Renal pelvis (tissue), 4 donors: ENCODE results near the gene ST6GALNAC3. TPM values are rescaled to one million over a fixed set of nuclear protein-coding genes. Genes with fewer than 3 reads are reported as not detected.
A peak's percentile ranks its signal among the peaks of the same experiment; 100 is the strongest.

Experiments used
- DNase-seq: peaks from one replicate; pipeline ENCODE4 v3.0.0-alpha.2; 2013
- polyA plus RNA-seq, 3 donors: library from polyadenylated mRNA; unstranded; fragments of 120-200 nt; gene quantifications; one replicate each; pipeline ENCODE4 v1.2.1, GENCODE V29; 2013; ENCODE audit not compliant: insufficient read length in 3 of 3

ST6GALNAC3 gene
- polyA plus RNA-seq, 3 donors: 81.7 to 82.8 (median 81.9) TPM

DNA sequence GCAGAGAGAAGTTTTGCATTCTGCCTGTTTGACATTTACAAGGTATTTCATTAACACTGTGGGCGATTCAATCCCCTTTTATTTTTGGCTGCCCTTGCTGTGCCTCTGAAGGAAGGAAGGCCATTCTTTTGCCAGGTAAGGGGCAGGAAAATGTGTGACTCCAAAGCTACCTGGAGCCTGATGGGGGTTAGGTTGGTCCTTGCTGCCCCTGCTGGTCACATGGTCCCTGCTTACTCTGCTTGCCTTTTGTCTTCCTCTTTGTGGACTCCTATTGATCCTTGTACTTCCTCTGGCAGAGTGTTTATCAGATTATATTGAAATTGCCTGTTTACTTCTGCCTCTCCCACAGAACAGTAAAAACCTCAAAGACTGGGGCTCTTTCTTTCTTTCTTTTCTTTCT lies 65.7 kb downstream of the ST6GALNAC3 start:
- no peak for DNase-seq

DNA sequence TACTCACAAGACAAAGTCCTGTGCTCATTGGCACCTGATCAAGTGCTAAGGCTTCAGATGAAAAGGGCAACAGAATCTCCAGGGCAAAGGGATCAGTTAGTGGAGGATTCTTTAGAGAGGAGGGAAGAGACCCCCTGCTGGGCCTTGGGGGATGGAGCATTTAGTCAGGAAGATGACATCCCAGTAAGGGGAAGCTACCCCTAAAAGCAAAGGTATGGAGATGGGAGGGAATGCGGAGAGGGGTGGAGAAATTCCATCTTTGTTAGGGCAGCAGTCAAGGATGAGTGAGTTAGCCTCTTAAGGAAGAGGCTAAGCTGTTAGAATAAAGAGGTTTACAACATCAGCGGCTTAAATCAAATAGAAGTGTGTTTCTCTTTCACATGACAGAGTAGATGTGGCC lies 67.4 kb downstream of the ST6GALNAC3 start:
- DNase-seq: no peak

DNA sequence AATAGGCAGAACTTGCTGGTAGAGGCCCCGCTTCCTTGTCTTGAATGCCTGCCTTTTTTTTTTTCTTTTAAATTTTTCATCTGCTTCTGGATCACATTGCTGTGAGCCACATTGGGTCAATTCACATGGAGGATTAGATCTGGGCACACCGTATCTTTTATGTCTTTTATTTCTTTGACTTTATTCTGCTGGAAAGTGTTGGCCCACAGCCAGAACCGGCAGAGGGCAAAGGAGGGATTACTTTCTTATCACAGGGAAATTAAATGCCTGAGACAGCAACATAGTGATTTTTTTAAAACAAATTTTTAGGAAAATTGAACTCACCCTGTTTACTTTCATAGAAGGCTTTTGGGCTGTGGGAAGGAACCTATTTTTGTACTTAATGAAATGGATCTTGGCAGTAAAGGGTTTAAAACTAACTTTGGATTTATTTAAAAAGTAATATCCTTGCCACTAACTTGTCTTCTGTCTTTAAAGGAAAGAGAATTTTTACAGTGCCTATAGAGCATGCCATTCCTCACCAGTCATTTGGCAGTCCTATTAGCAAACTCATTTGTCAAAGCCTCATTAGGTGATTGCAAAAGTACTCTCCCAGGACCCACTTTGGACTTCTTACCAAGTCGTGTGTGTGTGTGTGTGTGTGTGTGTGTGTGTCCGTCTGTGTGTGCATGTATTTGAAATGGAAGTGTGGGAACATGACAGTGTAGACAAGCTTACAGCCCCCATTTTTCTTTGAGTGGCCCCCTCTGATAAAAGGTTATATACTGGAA lies 68.4 kb downstream of the ST6GALNAC3 start:
- DNase-seq: no peak

DNA sequence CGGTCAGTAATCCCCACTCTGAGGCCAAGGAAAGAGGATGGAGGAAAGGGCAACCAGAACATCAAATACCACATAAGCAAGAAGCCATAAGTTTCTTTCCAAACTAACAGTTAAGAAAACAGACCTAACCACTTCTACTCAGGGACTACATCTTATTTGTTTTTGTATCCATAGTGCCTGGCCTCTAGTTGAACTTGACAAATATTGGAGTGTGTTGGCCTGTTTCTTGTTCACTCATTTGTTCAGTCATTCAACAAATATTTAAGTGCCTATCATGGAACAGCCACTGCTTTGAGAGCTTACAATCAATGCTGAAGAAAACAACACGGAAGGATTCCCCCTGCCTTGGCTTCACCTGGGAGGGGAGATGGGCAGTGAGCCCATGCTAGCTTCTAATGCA lies 69.7 kb downstream of the ST6GALNAC3 start:
- DNase-seq: no peak

DNA sequence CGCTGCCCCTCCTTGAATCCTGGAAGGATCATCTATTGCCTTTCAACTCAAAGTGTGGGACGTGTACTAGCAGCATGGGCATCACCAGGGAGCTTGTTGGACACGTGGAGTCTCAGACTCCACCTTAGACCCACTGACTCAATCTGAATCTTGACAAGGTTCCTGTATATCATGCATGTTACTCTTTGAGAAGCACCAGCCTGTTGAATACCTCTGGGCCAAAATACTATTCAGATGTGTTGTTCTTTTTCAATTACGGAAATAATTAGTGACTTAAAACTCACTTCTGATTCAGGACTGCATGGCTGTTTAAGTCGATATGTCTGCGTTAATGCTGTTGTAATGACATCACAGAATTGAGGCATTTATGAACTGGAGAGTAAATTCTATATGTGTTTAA lies 70.8 kb downstream of the ST6GALNAC3 start:
- DNase-seq: no peak

DNA sequence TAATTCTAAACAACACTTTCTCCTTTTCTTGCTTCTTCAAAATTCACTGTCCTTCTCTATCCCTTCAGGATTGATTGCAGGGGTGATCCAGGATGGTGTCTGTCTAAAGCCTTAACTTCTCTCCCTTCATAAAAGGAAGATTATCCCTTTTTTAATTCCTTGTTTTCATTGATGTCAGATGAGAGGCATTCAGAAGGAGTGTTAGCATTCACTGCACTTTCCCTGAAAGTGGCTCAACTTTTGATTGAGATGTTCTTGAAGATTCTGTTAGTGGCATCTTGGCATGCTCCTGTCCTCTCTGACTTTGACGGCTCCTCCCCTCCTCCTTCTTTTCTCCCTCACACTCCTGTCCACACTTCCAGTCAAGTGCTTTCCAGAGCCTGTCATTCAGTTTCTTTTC lies 71.6 kb downstream of the ST6GALNAC3 start:
- no peak for DNase-seq

DNA sequence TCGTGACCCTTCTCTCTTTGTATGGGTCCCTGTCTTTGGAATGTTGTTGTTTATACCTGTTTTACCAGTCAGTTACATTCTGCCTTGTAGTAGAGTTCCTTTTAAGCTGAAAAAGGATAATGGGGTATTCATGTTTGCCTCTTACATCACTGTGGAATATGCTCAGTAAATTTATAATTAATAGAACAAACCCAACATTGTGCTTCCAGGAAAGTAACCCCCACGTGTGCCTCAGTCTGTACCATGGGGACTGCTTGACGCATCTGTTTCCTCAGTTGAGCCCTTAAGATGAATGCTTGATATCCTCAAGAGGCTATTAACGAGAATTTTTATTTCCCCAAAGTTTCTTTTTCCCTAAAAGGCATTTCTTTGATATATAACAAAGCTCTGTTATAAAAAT lies 73.4 kb downstream of the ST6GALNAC3 start:
- DNase-seq: no peak

DNA sequence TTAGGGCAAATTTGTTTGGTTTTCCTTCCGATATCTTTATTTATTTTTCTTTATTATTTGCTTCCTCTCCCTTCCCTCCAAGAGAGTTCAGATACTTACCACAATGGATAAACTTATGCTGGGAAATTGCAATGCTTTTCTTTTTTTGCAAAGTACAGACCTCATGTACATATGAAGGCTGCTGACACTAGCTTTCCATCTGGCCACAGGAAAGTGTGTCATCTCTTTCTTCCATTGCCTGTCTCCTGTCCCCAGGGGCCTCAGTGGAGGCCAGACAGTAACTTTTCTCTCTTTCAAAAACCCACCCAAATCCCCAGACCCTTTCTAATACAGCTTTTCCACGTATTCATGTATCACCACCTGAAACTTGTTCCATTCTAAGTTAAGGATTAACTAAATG lies 73.9 kb downstream of the ST6GALNAC3 start:
- DNase-seq: no peak

DNA sequence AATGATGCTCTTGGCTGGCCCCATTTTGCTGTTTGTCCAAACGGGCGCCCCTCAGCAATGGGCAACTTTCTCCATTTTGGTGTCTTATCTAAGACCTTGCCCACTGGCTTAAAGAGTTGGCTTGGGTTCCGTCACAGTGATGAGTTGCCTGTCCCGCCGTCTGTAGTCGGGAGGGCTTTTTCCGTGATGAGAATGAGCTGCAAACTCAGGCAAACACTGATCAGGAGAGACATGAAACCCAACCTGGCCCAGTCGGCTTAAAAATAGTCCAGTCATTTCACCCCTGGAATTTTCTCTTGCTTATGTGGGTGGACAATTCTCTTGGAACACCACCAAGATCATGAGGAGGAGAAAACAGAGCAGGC lies 79.3 kb downstream of the ST6GALNAC3 start:
- no peak for DNase-seq

DNA sequence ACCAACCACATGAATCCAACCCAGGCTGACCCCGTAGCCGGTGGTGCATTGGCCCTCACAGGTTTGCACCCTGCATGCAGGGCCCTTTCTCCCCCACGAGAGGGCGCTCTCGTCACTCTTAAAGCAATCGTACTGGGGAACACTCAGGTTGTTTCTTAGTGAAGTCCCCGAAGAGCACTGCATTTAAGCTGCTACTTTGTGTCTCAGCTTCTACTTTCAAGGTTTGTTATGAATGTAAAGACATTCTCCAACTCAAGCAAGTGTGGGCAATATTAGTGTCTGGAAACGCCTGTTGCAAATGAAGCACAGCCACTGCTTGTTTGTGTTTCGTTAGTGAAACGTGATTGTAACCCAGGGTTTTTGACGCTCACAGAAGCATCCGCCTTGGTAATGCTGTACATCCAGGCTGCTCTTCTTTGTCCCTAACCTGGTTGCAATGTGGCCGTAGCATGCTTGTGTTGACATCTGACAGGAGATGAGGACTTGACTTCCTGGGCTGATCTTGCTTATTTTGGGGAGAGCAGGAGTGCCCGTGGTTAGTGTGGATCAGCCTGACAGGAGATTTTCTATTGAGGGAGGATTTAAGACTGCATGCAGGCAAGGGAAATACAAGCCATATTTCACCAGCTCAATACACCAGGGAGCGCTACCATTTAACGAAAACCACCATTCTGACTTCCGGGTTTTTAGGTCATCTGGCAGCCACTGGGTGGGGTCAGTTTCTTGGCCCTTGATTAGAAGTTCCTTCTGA lies 79.8 kb downstream of the ST6GALNAC3 start:
- DNase-seq: peak; percentile 76

DNA sequence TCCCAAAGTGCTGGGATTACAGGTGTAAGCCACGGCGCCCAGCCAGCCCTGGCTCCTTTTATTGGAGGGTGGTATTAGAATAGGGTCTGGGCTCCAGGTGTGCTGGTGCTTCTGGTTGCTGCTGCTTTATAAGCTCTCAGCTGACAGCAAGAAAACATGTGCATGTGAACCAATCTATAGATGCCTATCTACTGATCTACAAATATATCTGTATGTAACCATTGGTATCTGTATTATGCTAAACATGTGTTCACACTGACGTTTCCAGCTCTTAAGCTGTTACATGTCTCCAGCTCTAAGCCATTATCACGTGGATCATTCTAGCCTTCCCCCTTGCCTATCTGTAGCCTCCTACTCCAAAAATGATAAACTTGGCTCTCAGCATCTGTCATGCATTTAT lies 82.4 kb downstream of the ST6GALNAC3 start:
- no peak for DNase-seq

DNA sequence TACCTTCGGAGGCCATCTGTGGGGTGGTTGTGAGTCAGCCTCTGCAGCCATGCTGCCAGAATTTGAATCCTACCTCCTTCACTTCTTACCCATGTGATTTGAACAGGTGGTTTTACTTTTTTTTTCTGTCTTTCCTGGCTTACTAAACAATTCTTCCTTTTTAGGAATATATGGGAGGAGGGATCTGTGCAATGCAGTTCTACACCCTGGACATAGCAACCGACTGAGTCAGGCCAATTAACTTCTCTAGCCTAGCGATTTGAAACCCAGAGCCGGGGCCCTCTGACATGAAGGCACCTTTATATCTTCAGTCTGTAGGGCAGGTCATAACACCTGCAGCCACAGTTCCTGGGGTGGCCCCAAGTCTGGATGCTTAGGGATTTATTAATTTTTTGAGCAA lies 83.6 kb downstream of the ST6GALNAC3 start:
- DNase-seq: no peak

DNA sequence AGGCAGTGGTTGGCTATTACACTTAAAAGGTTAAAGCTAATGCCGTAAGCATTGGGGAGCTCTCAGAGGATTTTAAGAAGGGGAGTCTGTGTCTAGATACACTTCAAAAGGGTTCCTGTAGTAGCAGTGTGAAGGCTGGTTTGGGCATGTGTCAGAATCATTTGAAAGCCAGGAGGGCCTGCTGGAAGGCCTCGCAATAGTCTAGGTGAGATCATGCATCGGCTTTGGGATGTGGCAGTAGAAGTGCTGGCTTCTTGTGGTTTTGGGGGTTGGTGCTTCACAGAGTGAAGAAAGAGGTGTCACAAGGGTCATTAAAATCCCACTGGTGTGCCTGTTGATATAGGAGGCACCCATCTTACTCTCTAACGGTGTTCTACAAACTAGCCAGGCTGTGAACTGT lies 85.7 kb downstream of the ST6GALNAC3 start:
- no peak for DNase-seq

DNA sequence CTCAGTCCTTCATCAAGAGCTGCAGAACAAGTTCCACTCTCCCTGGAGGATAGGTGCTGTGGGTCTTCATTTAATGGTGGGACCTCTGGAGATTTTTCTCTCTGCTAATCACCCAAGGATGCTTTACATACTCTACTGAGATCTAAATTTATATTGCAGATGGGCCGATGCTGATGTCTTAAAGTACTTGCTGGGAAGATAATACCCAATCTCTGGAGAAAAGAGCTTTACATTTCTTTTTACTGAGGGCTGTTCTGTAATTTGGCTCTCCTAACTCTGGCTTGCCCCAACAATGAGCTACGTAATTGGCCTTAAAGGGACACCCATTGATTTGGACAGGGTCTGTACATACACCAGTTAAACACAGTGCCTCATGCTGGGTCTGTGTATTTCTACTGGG lies 86.9 kb downstream of the ST6GALNAC3 start:
- DNase-seq: no peak

DNA sequence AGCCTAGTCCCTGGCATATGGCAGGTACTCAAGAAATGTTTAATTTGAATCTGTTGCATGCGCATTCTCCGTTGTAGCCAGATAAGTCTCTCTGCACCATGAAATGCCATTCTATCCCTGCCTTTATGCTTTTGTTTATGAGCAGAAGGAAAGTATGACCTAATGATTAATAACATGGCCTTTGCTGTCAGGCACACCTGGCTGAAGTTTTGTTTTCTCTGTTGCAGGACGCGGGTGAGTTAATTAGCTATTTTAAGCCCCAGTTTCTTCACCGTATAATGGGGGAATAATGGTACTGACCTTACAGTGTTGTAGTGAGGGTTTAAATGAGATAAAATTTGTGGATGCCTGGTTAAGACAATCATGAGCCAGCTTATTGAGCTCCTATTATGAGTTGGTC lies 87.7 kb downstream of the ST6GALNAC3 start:
- no peak for DNase-seq

DNA sequence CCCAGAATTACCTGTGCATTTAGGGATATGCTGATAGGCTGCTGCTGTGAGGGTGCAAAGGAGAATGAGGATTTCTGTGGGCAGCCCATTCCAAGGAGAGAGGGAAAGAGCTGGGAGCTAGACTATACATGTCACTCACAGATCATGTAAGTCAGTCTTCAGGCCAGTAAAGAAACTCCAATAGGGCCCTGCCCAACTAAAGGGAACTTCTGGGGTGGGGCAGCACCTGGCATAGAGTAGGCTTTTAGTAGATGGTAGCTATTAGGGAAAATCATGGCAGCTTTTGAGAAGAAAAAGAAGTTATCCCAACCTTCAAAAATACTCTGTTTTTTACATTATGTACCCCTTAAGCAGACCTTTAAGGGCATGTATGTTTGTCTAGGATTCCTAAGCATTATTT lies 89.6 kb downstream of the ST6GALNAC3 start:
- no peak for DNase-seq

DNA sequence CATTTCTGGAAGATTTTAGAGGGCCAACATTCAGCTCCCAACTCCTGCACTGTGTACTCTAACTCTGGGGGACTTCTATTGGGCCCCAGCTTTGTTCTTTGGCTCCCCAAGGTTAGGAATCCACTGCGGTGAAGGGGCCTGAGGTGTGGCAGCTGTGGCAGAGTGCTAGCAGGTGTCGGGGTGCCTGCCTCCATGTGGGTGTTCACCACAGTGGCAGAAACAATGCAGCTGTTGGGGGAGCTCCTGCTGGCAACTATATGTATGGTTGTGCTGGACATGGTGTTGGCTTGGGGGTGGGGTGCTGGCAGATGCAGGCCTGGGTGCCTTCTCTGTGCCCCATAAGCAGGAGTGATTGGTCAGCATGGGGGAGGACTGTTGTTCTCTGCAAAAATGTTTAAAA lies 95.5 kb downstream of the ST6GALNAC3 start:
- DNase-seq: no peak

DNA sequence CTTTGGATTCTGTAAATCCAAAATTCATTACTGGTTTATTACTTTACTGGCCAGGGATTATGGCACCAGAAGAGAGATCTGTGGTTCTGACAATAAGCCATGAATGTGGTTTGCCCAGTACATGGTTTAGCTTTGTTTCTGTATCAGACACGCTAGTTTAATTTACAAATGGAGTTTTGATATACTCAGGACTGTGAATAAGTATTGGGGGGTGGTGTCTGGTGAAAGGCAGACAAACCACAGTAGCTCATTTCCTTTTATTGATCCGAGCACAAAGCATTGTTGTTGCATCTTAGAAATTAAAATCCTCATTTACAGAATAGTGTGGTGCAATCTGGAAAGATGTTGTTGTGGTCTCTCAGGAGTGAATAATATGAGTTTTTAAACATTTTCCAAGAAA lies 96.0 kb downstream of the ST6GALNAC3 start:
- DNase-seq: no peak

DNA sequence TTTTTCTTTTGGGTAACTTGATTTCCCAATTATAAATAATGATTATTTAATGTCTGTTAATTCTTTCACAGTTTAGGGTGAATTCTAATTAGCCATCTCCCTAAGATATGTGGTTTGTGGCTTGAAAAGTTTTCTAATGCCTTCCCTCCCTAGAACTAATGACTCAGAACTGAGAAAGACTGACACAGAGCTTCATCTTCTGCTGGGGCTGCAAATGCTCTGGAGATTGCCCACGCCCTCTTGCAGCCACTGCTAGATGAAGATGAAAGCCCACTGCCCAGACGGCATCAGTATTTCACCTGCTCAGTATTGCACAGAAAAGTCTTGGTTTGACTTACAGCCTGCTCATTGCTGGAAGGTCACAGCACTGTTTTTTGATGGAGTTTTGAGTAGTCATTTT lies 101.5 kb downstream of the ST6GALNAC3 start:
- no peak for DNase-seq

DNA sequence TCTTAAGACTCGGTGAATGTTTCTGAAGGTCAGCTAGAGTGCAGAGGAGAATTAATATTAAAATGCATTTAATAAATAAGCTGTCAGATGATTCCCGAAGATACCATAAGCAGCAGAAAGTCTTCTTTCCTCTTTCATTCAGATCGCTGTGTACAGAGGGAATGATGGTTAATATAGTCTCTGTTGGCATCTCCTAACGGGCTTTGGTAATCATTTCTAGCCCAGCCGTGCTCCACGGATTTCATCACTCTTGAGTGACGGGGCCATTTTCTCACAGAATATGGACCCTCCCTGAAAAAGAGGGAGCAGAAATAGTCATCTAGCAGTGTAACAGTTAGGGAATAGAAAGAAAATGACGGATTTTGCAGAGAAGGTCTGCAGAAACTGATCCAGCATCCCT lies 103.1 kb downstream of the ST6GALNAC3 start:
- DNase-seq: no peak

DNA sequence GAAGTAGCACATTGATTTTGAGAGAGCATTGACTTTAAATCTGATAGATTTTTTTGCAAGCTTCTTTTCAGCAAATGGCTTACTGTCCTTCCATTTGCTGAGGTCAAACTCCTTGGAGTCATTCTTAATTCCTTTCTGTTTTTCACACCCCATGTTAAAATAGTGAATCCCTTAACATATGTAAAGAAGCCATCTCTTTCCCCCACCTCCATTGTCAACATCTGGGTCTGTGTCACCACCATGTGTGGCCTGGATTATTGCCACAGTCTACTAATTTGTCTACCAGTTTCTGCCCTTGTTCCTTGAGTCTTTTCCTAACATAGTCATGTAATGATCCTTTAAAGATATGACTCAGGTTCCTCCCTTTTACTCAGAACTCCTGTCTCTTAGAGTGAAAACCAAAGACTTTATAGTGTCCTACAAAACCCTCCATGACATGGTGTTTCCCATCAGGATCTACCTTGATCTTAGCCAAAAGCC lies 104.7 kb downstream of the ST6GALNAC3 start:
- no peak for DNase-seq

DNA sequence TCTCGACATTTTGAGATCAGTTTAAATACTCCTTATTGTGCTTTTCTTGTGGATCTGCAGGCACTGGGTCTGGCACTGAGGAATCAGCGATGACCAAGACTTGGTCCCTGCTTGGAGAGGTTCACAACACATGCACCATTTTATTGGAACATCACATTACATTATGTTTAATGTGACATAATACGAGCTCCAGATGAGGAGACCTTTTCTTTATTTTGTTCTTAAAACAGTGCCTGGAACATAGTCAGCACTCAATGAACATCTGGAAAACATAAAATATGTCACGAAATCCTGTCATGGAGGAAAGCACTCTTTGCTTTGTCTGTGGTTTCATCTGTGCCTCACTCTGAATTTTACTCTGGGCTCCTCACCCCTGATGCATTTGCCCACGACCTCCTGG lies 110.7 kb downstream of the ST6GALNAC3 start:
- no peak for DNase-seq

DNA sequence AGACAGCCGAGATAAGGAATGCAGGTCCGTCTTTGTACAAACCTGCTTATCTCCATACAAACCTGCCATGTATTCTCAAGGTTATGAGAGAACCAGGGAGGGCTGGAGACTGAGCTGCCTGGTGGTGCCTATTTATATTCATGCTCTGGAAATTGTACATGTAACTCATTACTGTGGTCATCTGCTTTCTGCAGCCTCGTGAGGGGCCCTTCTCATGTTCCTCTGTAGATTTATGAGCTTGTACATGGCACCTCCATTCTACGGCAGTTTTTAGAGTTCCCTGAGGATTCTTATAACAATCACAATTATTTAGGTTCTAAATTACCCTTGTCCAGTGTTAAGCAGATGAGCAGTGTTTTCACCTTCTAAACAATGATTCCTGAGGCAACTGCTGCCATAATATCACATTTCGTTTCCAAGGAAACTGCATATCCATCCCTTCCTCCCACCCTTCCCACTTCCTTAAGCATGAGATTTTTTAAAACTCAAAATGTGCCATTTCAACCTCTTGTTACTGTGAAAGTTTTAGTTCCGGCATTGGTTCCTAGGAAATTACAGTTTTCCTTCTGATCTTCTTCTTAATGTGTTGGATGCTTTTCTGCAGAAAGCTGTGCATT lies 112.1 kb downstream of the ST6GALNAC3 start:
- no peak for DNase-seq
